GM06990 (cell line): ENCODE measurements around the gene TTBK1.

Source experiments
- DNase-seq: peaks from one replicate; pipeline ENCODE4 v3.0.0-alpha.2; 2011; ENCODE audit not compliant: insufficient read length; ENCODE audit errors: extremely low read depth
- H3K27me3 ChIP-seq: replicated peaks from 2 replicates; pipeline ENCODE4 v1.6.0; 2011; ENCODE audit warnings: low read length; ENCODE audit not compliant: control insufficient read depth, insufficient read depth
- H3K36me3 ChIP-seq: 2 replicates; pipeline ENCODE4 v1.5.1; 2011; ENCODE audit warnings: low read length; ENCODE audit not compliant: control insufficient read depth, insufficient read depth
- H3K4me3 ChIP-seq: replicated peaks from 2 replicates; pipeline ENCODE4 v1.5.1; 2011; ENCODE audit warnings: low read depth, mild to moderate bottlenecking, control low read depth, low read length
- TF ChIP-seq, protein P1 (sequence below): IDR thresholded peaks from 2 replicates; pipeline ENCODE4 v1.5.1; 2011; ENCODE audit warnings: low read length, control low read depth, mild to moderate bottlenecking, inconsistent platforms; ENCODE audit not compliant: insufficient read depth, poor library complexity, severe bottlenecking

The TTBK1 gene

DNA sequence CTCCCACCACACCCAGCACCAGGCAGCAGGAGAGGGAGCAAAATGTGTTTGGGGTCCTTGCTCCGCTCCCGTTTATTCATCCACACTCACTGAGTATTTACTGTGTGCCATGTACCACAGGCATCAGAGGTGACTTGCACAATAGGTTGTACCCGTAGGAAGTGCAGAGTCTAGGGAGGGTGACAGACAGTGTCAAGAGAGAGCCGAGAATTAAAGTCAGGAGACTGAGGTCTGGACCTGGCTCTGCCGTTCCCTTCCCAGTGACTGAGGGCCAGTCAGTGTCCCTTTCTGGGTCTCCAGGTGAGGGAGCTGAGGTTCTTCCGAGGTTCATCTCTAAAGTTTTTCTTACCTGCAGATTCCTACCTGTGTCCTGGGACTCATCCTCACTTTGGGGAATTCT lies 22.3 kb downstream of the TTBK1 start:
- Histone ChIP-seq H3K4me3 (no peak overlapping the region), H3K36me3 (no peaks in the 10 kb centered on the region), H3K27me3 (no peaks in the 10 kb centered on the region)
- no peak for DNase-seq
- TF ChIP-seq, protein P1, sequence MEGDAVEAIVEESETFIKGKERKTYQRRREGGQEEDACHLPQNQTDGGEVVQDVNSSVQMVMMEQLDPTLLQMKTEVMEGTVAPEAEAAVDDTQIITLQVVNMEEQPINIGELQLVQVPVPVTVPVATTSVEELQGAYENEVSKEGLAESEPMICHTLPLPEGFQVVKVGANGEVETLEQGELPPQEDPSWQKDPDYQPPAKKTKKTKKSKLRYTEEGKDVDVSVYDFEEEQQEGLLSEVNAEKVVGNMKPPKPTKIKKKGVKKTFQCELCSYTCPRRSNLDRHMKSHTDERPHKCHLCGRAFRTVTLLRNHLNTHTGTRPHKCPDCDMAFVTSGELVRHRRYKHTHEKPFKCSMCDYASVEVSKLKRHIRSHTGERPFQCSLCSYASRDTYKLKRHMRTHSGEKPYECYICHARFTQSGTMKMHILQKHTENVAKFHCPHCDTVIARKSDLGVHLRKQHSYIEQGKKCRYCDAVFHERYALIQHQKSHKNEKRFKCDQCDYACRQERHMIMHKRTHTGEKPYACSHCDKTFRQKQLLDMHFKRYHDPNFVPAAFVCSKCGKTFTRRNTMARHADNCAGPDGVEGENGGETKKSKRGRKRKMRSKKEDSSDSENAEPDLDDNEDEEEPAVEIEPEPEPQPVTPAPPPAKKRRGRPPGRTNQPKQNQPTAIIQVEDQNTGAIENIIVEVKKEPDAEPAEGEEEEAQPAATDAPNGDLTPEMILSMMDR, result no peak

- no peak overlapping the region for H3K4me3 ChIP-seq
- no peak for DNase-seq
- no peaks in the 10 kb centered on the region for H3K27me3 ChIP-seq
- H3K36me3 ChIP-seq, result no peaks in the 10 kb centered on the region
- TF ChIP-seq, protein P1, result no peak
These were observed 24.5 kb downstream of the TTBK1 start for GRCh38 chr6:43267619-43268354.

DNA sequence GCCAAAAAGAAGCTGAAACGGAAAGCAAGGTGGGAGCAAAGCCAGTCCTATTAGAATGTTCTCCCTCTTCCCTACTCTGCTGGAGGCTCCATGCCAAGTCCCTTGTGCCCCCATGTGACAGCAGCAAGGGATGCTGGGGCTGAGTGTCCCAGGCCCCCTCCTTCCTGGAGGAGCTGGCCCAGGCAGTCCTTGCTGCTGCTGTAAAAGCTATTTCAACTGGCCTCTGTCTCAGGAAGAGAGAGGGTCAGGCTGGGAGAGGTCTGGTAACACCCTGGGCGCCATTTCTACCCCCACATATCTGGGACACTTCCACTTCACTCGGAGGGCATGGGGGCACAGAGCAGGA lies 25.0 kb downstream of the TTBK1 start:
- DNase-seq, result no peak
- Histone ChIP-seq H3K36me3 (no peaks in the 10 kb centered on the region), H3K27me3 (no peaks in the 10 kb centered on the region), H3K4me3 (no peak overlapping the region)
- TF ChIP-seq, protein P1, result no peak

GRCh38 chr6:43268782-43269272 lies 25.5 kb downstream of the TTBK1 start:
- TF ChIP-seq, protein P1, result no peak
- Histone ChIP-seq H3K4me3 (no peak overlapping the region), H3K27me3 (no peaks in the 10 kb centered on the region; the same call in 1 of the 2 replicates), H3K36me3 (no peaks in the 10 kb centered on the region)
- DNase-seq, result no peak

- Histone ChIP-seq H3K36me3 (no peaks in the 10 kb centered on the region), H3K27me3 (no peaks in the 10 kb centered on the region; the same call in 1 of the 2 replicates), H3K4me3 (peak overlapping the region; percentile 22; the same call in 1 of the 2 replicates)
- TF ChIP-seq, protein P1, result no peak
- DNase-seq, result no peak
These were observed 26.2 kb downstream of the TTBK1 start for GRCh38 chr6:43269273-43270007.
